Measurements from ENCODE around the gene LMTK3.

LMTK3 gene

GRCh38 chr19:48513289-48514122 lies 1.9 kb upstream of the LMTK3 start:
- H3K27ac ChIP-seq, result no peak overlapping the region

GRCh38 chr19:48512504-48513288 lies 1.1 kb upstream of the LMTK3 start:
- peak overlapping the region in 1 of 2 experiments; percentile 20 for H3K4me3 ChIP-seq (ENCODE audit: low read depth in 1 of 2, low read length in 1 of 2)
- no peaks in the 10 kb centered on the region for H3K36me3 ChIP-seq
- peaks cover 13 to 26% of the 10 kb centered on the region in 2 experiments for H3K4me1 ChIP-seq (ENCODE audit: control insufficient read depth in 1 of 2, insufficient read depth in 1 of 2, low read depth in 1 of 2, low read length in 1 of 2)
- peaks cover 62% of the 10 kb centered on the region for H3K27me3 ChIP-seq
- no peak overlapping the region for H3K27ac ChIP-seq
- no peak for TF ChIP-seq CTCF (IDR thresholded peaks at IDR 0.05)
- H3K9me3 ChIP-seq, result no peaks in the 10 kb centered on the region

More at GRCh38 chr19:48513289-48514122, 1.9 kb upstream of the LMTK3 start:
- H3K9me3 ChIP-seq, result no peaks in the 10 kb centered on the region
- TF ChIP-seq CTCF (IDR thresholded peaks at IDR 0.05), result no peak
- peaks cover 13 to 26% of the 10 kb centered on the region in 2 experiments for H3K4me1 ChIP-seq (ENCODE audit: control insufficient read depth in 1 of 2, insufficient read depth in 1 of 2, low read depth in 1 of 2, low read length in 1 of 2)
- peak overlapping the region; percentile 20 to 47 for H3K4me3 ChIP-seq (ENCODE audit: low read depth in 1 of 2, low read length in 1 of 2)
- no peaks in the 10 kb centered on the region for H3K36me3 ChIP-seq
- peaks cover 62% of the 10 kb centered on the region for H3K27me3 ChIP-seq

DNA sequence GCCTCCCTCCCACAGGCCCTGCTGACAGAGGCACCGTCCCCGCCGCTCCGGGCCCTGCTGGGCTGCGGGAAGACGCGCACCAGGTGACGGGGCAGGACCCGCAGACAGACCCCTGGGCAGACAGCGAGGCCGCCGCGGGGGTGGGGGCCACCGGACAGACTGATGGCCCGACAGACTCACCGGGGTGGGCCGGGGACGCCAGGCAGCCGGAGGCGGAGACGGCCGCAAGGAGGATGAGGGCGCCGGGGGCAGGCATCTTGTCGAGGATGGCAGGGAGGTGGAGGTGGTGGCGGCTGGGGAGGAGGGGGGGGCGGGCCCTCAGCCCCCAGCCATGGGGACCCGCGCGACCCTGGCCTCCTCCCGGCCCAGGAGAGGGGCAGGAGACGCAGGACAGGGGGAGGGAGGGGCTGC lies 309 bp downstream of the LMTK3 start:
- Histone ChIP-seq H3K9me3 (no peaks in the 10 kb centered on the region), H3K4me1 (ENCODE audit: control insufficient read depth in 1 of 2, insufficient read depth in 1 of 2, low read depth in 1 of 2, low read length in 1 of 2) (peaks cover 13 to 26% of the 10 kb centered on the region in 2 experiments), H3K27ac (no peak overlapping the region), H3K36me3 (no peaks in the 10 kb centered on the region), H3K4me3 (ENCODE audit: low read depth in 1 of 2, low read length in 1 of 2) (no peak overlapping the region), H3K27me3 (peaks cover 62% of the 10 kb centered on the region)
- no peak for TF ChIP-seq CTCF (IDR thresholded peaks at IDR 0.05)

DNA sequence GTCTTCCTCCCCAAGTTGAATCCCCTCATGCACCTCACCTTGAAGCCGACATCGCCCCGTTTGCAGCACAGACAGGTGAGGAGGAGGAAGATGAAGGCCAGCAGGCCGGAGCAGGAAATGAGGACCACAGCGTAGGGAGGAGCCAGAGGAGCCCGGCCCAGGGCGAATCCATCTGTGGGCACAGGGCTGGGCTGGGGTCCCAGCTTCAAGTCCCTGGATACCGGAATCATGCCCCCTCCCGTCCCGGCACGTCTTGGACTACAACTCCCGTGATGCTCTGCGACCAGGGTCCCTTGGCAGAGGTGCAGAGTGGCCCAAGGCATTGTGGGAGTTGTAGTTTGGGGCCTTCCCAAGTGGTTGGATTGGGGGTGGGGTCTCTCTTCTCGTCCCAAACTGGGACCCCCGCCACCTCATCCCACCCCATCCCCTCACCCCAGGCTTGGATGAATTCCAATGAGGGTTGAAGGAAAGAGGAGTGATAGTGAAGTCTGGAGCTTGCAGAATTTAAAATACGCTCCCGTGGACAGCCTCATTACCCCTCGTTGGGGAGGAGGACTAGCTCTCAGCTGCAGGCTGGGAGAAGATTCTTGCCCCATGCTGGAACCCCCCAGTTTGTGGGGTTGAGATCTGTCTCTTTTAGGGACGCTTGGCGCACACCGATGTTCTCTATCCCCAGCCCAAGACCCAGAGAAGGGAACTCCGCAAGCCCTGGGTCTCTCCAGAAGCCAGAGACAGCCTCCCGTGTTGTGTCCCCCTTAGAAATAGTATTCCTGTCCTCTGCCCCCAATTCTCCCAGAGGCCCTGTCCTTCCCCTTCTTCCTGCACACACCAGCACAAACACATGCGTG lies 990 bp downstream of the LMTK3 start:
- TF ChIP-seq CTCF (IDR thresholded peaks at IDR 0.05), result no peak
- Histone ChIP-seq H3K27ac (no peak overlapping the region), H3K36me3 (no peaks in the 10 kb centered on the region), H3K9me3 (no peaks in the 10 kb centered on the region), H3K4me3 (ENCODE audit: low read depth in 1 of 2, low read length in 1 of 2) (no peak overlapping the region), H3K27me3 (peaks cover 62% of the 10 kb centered on the region), H3K4me1 (ENCODE audit: control insufficient read depth in 1 of 2, insufficient read depth in 1 of 2, low read depth in 1 of 2, low read length in 1 of 2) (peaks cover 13 to 26% of the 10 kb centered on the region in 2 experiments)

All from neutrophil (primary cell).